HEK293 (cell line): ENCODE data around the gene MEGF9.

ENCODE experiments used
- CTCF ChIA-PET: fragments of 350-600 bp; formaldehyde crosslinking; extraction: SDS; loops from one replicate; lab custom pipeline; 2021; ENCODE audit warnings: antibody characterized with exemption; lab: Yijun Ruan, JAX
- POLR2A ChIA-PET: fragments of 300-600 bp; formaldehyde crosslinking; extraction: SDS; loops from one replicate; lab custom pipeline; 2020; ENCODE audit warnings: antibody characterized with exemption, inconsistent platforms; lab: Yijun Ruan, JAX
- H3K27ac ChIP-seq: fragments of 200-500 bp; sonication (Bioruptor generic); 2 replicates; pipeline ENCODE4 v1.5.1; 2014; ENCODE audit warnings: low read depth, low read length, control low read depth, inconsistent platforms; ENCODE audit errors: extremely low read depth
- H3K36me3 ChIP-seq, 2 experiments: fragments of 200-500 bp in 1 of 2; sonication (Bioruptor generic) in 1 of 2; 1 replicate in 1 of 2; 2 replicates in 1 of 2; pipeline ENCODE4 v1.5.1; 2014 to 2017; ENCODE audit warnings: inconsistent platforms in 2 of 2, low read length in 2 of 2; ENCODE audit not compliant: control insufficient read depth in 2 of 2, insufficient read depth in 1 of 2
- H3K4me1 ChIP-seq: fragments of 200-500 bp; sonication (Bioruptor generic); 2 replicates; pipeline ENCODE4 v1.5.1; 2014; ENCODE audit warnings: mild to moderate bottlenecking, low read length, inconsistent platforms; ENCODE audit not compliant: control insufficient read depth, insufficient read depth
- H3K4me3 ChIP-seq: 2 replicates; pipeline ENCODE4 v1.5.1; 2011; ENCODE audit warnings: low read depth, mild to moderate bottlenecking, control low read depth, low read length, moderate library complexity
- H3K9me3 ChIP-seq: fragments of 200-500 bp; sonication (Bioruptor generic); 2 replicates; pipeline ENCODE4 v1.5.1; 2014; ENCODE audit warnings: low read depth, low read length, inconsistent platforms; ENCODE audit not compliant: control insufficient read depth, insufficient read depth
- KLF1 ChIP-seq: fragments of 450-650 bp; formaldehyde crosslinking; IDR thresholded peaks from 2 replicates; pipeline ENCODE4 v1.5.1; 2016; ENCODE audit warnings: missing biosample characterization, missing genetic modification characterization
- PRDM2 ChIP-seq: fragments of 450-650 bp; formaldehyde crosslinking; IDR thresholded peaks from 2 replicates; pipeline ENCODE4 v1.5.1; 2016; ENCODE audit warnings: missing biosample characterization, missing genetic modification characterization, borderline replicate concordance
- PRDM4 ChIP-seq: fragments of 450-650 bp; formaldehyde crosslinking; IDR thresholded peaks from 2 replicates; pipeline ENCODE4 v1.5.1; 2017; ENCODE audit warnings: missing biosample characterization, missing genetic modification characterization
- TRIM28 ChIP-seq: IDR thresholded peaks from 2 replicates; pipeline ENCODE4 v1.6.1; 2011; ENCODE audit warnings: low read length, control low read depth, borderline replicate concordance
- TSHZ1 ChIP-seq: fragments of 450-650 bp; formaldehyde crosslinking; IDR thresholded peaks from 2 replicates; pipeline ENCODE4 v1.5.1; 2016; ENCODE audit warnings: missing biosample characterization, missing genetic modification characterization, borderline replicate concordance
- ZIC2 ChIP-seq: fragments of 450-650 bp; formaldehyde crosslinking; IDR thresholded peaks from 2 replicates; pipeline ENCODE4 v1.5.1; 2016; ENCODE audit warnings: missing biosample characterization, missing genetic modification characterization
- ZNF112 ChIP-seq: fragments of 450-650 bp; formaldehyde crosslinking; IDR thresholded peaks from 2 replicates; pipeline ENCODE4 v1.5.0; 2017; ENCODE audit warnings: missing biosample characterization, missing genetic modification characterization
- ZNF221 ChIP-seq: fragments of 450-650 bp; formaldehyde crosslinking; IDR thresholded peaks from 2 replicates; pipeline ENCODE4 v1.5.1; 2017; ENCODE audit warnings: missing biosample characterization, missing genetic modification characterization, borderline replicate concordance
- ZNF248 ChIP-seq: fragments of 450-650 bp; formaldehyde crosslinking; IDR thresholded peaks from 2 replicates; pipeline ENCODE4 v1.5.1; 2017; ENCODE audit warnings: missing biosample characterization, missing genetic modification characterization
- ZNF350 ChIP-seq: fragments of 450-650 bp; formaldehyde crosslinking; IDR thresholded peaks from 2 replicates; pipeline ENCODE4 v1.5.0; 2017; ENCODE audit warnings: missing biosample characterization, mild to moderate bottlenecking, missing genetic modification characterization
- ZNF391 ChIP-seq: fragments of 450-650 bp; formaldehyde crosslinking; IDR thresholded peaks from 2 replicates; pipeline ENCODE4 v1.5.1; 2016; ENCODE audit warnings: low read depth, missing biosample characterization, missing genetic modification characterization, borderline replicate concordance
- ZNF394 ChIP-seq: fragments of 450-650 bp; formaldehyde crosslinking; IDR thresholded peaks from 2 replicates; pipeline ENCODE4 v1.5.1; 2016; ENCODE audit warnings: missing biosample characterization, missing genetic modification characterization, mild to moderate bottlenecking, moderate library complexity, borderline replicate concordance
- ZNF488 ChIP-seq: fragments of 450-650 bp; formaldehyde crosslinking; IDR thresholded peaks from 2 replicates; pipeline ENCODE4 v1.5.1; 2016; ENCODE audit warnings: missing biosample characterization, missing genetic modification characterization
- ZNF558 ChIP-seq: fragments of 450-650 bp; formaldehyde crosslinking; IDR thresholded peaks from 2 replicates; pipeline ENCODE4 v1.5.1; 2016; ENCODE audit warnings: missing biosample characterization, missing genetic modification characterization
- ZNF571 ChIP-seq: fragments of 450-650 bp; formaldehyde crosslinking; IDR thresholded peaks from 2 replicates; pipeline ENCODE4 v1.5.0; 2017; ENCODE audit warnings: missing biosample characterization, missing genetic modification characterization
- ZNF600 ChIP-seq: fragments of 450-650 bp; formaldehyde crosslinking; IDR thresholded peaks from 2 replicates; pipeline ENCODE4 v1.5.1; 2016; ENCODE audit warnings: missing biosample characterization, missing genetic modification characterization
- ZNF629 ChIP-seq: fragments of 450-650 bp; formaldehyde crosslinking; IDR thresholded peaks from 2 replicates; pipeline ENCODE4 v1.5.1; 2017; ENCODE audit warnings: missing biosample characterization, missing genetic modification characterization
- ZNF830 ChIP-seq: fragments of 450-650 bp; IDR thresholded peaks from 2 replicates; pipeline ENCODE4 v1.5.0; 2018; ENCODE audit warnings: missing biosample characterization, missing genetic modification characterization, low read depth, mild to moderate bottlenecking, moderate library complexity
- ZNF843 ChIP-seq: fragments of 450-650 bp; formaldehyde crosslinking; IDR thresholded peaks from 2 replicates; pipeline ENCODE4 v1.5.1; 2016; ENCODE audit warnings: missing biosample characterization, missing genetic modification characterization

Gene MEGF9

GRCh38 chr9:120570296-120570695, 144.0 kb downstream of the MEGF9 start:
- Histone ChIP-seq H3K27ac (no peak overlapping the region), H3K4me3 (no peak overlapping the region), H3K4me1 (peaks cover 6% of the 10 kb centered on the region)
- POLR2A ChIA-PET, result no interaction called here
- no peak for TF ChIP-seq ZNF629 (tag by site-specific recombination)
- TF ChIP-seq, all 188 proteins: peak for 0
- Histone ChIP-seq H3K9me3 (no peaks in the 10 kb centered on the region), H3K36me3 (peaks cover 17 to 69% of the 10 kb centered on the region in 2 experiments)
- CTCF ChIA-PET, result no interaction called here

- Histone ChIP-seq H3K4me1 (peaks cover 3% of the 10 kb centered on the region), H3K27ac (no peak overlapping the region), H3K4me3 (no peak overlapping the region), H3K9me3 (no peaks in the 10 kb centered on the region), H3K36me3 (peaks cover 17 to 76% of the 10 kb centered on the region in 2 experiments)
- CTCF ChIA-PET, result interaction anchor here (0.6 kb wide), 1 partner anchor 33 kb away, joined by 3 read pairs; no protein-coding TSS in a partner anchor
- TF ChIP-seq ZNF843 (tag by site-specific recombination), result no peak
- no peak for TF ChIP-seq ZNF112 (tag by site-specific recombination)
- no peak for TF ChIP-seq PRDM4 (tag by site-specific recombination)
- POLR2A ChIA-PET, result no interaction called here
Observed at GRCh38 chr9:120569556-120569955, 144.7 kb downstream of the MEGF9 start.

- no peak overlapping the region for H3K27ac ChIP-seq
- no peak overlapping the region for H3K4me3 ChIP-seq
- ChIA-PET POLR2A (no interaction called here), CTCF (no interaction called here)
- no peaks in the 10 kb centered on the region for H3K4me1 ChIP-seq
- peaks cover 17 to 78% of the 10 kb centered on the region in 2 experiments for H3K36me3 ChIP-seq
- H3K9me3 ChIP-seq, result no peaks in the 10 kb centered on the region
- TF ChIP-seq ZNF350 (tag by site-specific recombination) (no peak), TRIM28 (no peak), ZNF830 (no peak), TSHZ1 (tag by site-specific recombination) (no peak), ZNF391 (tag by site-specific recombination) (no peak), ZNF571 (tag by site-specific recombination) (no peak), ZNF248 (no peak), ZIC2 (tag by site-specific recombination) (no peak), ZNF558 (tag by site-specific recombination) (no peak), ZNF488 (no peak), KLF1 (tag by site-specific recombination) (no peak), PRDM2 (no peak), ZNF600 (tag by site-specific recombination) (no peak), ZNF394 (tag by site-specific recombination) (no peak), ZNF221 (tag by site-specific recombination) (no peak)
Observed at GRCh38 chr9:120568816-120569215, 145.5 kb downstream of the MEGF9 start.
